Calu3 (cell line): ENCODE results near the gene ZFYVE28. TPM values are rescaled to one million over a fixed set of nuclear protein-coding genes. Genes with fewer than 3 reads are reported as not detected.

Experiments used
- BruUV-seq: library from RNA; stranded (reverse); fragments of 400-500 nt; replicated peaks from 2 replicates; lab custom pipeline; 2021; lab: Mats Ljungman, UMichigan
- CTCF ChIA-PET: fragments of 300-600 bp; sonication (Branson Sonifier 250); formaldehyde crosslinking; loops from one replicate; lab custom pipeline; 2022; ENCODE audit warnings: antibody characterized with exemption; lab: Charles Lee
- DNase-seq: peaks from one replicate; pipeline ENCODE4 v3.0.0; 2022
- H3K27ac Mint-ChIP-seq: one replicate; pipeline ENCODE4 v1.8.0; 2022; ENCODE audit warnings: mixed read lengths; ENCODE audit not compliant: unreplicated experiment
- H3K27me3 Mint-ChIP-seq: one replicate; pipeline ENCODE4 v1.8.0; 2022; ENCODE audit warnings: mixed read lengths; ENCODE audit not compliant: unreplicated experiment
- H3K36me3 Mint-ChIP-seq: one replicate; pipeline ENCODE4 v1.8.0; 2022; ENCODE audit warnings: mild to moderate bottlenecking, moderate library complexity, mixed read lengths; ENCODE audit not compliant: insufficient read depth, unreplicated experiment
- H3K4me1 Mint-ChIP-seq: one replicate; pipeline ENCODE4 v1.8.0; 2022; ENCODE audit warnings: mild to moderate bottlenecking, low read depth, mixed read lengths; ENCODE audit not compliant: unreplicated experiment
- H3K4me3 Mint-ChIP-seq: one replicate; pipeline ENCODE4 v1.8.0; 2022; ENCODE audit warnings: mild to moderate bottlenecking, low read depth, moderate library complexity, mixed read lengths; ENCODE audit not compliant: unreplicated experiment
- H3K9me3 Mint-ChIP-seq: one replicate; pipeline ENCODE4 v1.8.0; 2022; ENCODE audit warnings: low read depth, mixed read lengths; ENCODE audit not compliant: unreplicated experiment
- intact Hi-C: fragments of 100-400 bp; cut with micrococcal nuclease; formaldehyde crosslinking; loops from one replicate; pipeline ENCODE4 v1.10.0; 2022; ENCODE audit not compliant: unreplicated experiment
- total RNA-seq: library from RNA; stranded (reverse); gene quantifications from 2 replicates; pipeline ENCODE4 v1.2.3, GENCODE V29; 2022
- TF ChIP-seq, protein P1 (sequence below): fragments of 200-600 bp; IDR thresholded peaks from one replicate; pipeline ENCODE4 v1.8.0; 2022; ENCODE audit warnings: antibody characterized with exemption; ENCODE audit not compliant: unreplicated experiment

ZFYVE28 gene
- total RNA-seq, 1 experiment from 2014 or later, result 1.2 TPM

DNA sequence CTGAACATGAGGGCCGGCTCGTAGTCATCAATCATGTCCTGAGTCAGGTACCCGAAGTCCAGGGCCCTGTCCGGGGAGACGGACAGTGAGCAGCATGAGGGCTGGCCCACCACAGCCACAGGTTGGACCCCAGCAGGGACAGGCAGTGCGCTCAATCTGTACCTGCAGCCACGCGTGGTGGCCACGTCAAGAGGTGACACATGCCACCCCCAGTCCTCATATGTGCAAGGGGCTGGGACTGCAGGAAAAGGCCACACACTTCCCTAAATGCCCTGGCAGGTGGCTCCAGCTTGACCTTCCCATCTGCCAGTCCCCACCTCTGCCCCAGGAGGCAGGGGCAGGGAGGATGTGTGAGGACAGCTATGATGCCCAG lies 82.7 kb downstream of the ZFYVE28 start:
- H3K9me3 Mint-ChIP-seq, result no peaks in the 10 kb centered on the region
- TF ChIP-seq, protein P1, sequence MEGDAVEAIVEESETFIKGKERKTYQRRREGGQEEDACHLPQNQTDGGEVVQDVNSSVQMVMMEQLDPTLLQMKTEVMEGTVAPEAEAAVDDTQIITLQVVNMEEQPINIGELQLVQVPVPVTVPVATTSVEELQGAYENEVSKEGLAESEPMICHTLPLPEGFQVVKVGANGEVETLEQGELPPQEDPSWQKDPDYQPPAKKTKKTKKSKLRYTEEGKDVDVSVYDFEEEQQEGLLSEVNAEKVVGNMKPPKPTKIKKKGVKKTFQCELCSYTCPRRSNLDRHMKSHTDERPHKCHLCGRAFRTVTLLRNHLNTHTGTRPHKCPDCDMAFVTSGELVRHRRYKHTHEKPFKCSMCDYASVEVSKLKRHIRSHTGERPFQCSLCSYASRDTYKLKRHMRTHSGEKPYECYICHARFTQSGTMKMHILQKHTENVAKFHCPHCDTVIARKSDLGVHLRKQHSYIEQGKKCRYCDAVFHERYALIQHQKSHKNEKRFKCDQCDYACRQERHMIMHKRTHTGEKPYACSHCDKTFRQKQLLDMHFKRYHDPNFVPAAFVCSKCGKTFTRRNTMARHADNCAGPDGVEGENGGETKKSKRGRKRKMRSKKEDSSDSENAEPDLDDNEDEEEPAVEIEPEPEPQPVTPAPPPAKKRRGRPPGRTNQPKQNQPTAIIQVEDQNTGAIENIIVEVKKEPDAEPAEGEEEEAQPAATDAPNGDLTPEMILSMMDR, result no peak
- DNase-seq, result no peak
- no peak overlapping the region for H3K27ac Mint-ChIP-seq
- no peak overlapping the region for H3K4me3 Mint-ChIP-seq
- intact Hi-C loops, result loop anchor here (10.0 kb wide), 1 partner anchor 51 kb away; no protein-coding TSS in a partner anchor
- CTCF ChIA-PET, result no interaction called here
- peaks cover 6% of the 10 kb centered on the region for H3K36me3 Mint-ChIP-seq
- peaks cover 4% of the 10 kb centered on the region for H3K4me1 Mint-ChIP-seq
- H3K27me3 Mint-ChIP-seq, result peaks cover 13% of the 10 kb centered on the region
- BruUV-seq, result no TSS peak

DNA sequence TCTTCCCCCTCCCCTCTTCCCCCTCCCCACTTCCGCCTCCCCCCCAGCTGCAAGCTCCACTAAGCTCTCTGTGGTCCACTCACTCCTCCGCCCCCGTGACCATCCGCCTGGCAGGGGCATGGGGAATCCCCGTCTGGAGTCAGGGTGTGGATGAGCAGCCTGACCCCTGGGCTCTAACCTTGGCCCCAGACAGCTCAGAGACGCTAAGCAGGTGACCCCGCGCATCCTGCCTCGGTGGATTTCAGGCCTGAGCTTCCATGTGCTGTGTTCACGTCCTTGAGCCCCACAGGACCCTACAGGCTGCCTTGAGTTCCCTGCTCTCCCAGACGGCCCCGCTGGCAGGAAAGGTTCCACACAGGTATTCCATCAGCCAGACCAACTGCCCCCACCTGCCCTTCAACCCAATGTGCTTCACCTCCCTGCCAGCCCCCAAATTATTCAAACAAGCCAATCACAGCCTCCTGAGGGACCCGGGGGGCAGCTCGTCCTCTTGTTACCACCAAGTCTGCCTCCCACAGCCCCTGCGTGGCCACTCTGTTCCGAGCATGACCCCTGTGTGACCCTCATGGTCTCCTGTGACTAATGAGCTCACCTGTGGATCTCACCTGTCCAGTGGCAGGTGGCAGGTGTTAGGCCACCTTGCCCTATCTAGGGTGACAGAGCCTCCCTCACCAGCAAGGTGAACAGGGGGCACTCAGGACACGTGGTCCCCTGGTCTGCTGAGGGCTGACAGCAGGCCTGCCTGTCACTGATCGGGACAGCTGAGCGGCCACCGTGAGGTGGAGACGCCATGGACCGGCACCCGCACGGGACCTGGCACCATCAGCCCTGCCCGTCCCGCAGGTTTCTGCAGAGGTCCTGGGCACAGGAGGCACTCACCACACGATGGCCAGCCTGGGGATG lies 83.4 kb downstream of the ZFYVE28 start:
- TF ChIP-seq, protein P1, result no peak
- no peak overlapping the region for H3K27ac Mint-ChIP-seq
- no peaks in the 10 kb centered on the region for H3K9me3 Mint-ChIP-seq
- no peak for DNase-seq
- intact Hi-C loops, result loop anchor here (10.0 kb wide), 1 partner anchor 50 kb away; no protein-coding TSS in a partner anchor
- peaks cover 13% of the 10 kb centered on the region for H3K27me3 Mint-ChIP-seq
- CTCF ChIA-PET, result no interaction called here
- H3K4me3 Mint-ChIP-seq, result no peak overlapping the region
- H3K4me1 Mint-ChIP-seq, result peaks cover 10% of the 10 kb centered on the region
- H3K36me3 Mint-ChIP-seq, result peaks cover 12% of the 10 kb centered on the region
- BruUV-seq, result no TSS peak

DNA sequence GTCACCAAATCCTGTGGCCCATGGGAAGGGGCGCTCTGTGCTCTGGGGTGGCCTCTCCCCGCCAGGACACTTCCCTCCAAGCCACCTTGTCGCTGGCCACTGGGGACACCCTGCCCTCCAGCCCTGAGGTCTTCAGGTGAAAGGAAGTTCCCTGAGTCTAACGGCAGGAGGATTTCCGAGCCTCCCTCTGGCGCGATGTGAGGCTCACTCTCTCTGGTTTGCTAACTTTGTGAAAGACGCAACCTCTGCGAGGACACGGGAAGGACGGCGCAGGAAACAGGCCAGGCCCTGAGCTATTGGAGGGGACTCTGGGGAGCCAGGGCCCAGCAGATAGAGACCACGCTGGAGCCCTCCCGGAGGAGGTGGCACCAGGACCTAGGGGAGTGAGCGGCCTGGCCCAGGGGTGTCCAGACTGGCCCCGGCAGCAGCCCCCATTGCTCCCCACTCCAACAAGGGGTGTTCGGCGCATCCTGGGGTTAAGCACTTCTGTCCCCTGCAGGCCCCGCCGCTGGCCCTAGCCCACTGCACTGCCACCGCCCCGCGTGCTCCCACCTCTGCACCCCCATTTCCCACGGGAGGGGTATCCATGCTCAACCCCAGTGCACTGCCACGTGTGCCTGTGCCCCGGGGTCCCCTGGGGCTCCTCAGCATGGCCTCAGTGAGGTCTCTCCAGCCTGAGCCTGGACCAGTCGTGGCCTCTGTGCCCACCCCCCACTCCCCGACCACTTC lies 84.4 kb downstream of the ZFYVE28 start:
- CTCF ChIA-PET, result no interaction called here
- intact Hi-C loops, result loop anchor here (10.0 kb wide), 1 partner anchor 49 kb away; no protein-coding TSS in a partner anchor
- BruUV-seq, result no TSS peak
- H3K4me3 Mint-ChIP-seq, result no peak overlapping the region
- H3K27ac Mint-ChIP-seq, result no peak overlapping the region
- H3K4me1 Mint-ChIP-seq, result peaks cover 16% of the 10 kb centered on the region
- TF ChIP-seq, protein P1, result no peak
- peaks cover 14% of the 10 kb centered on the region for H3K36me3 Mint-ChIP-seq
- DNase-seq, result no peak
- H3K9me3 Mint-ChIP-seq, result no peaks in the 10 kb centered on the region
- H3K27me3 Mint-ChIP-seq, result peaks cover 13% of the 10 kb centered on the region

DNA sequence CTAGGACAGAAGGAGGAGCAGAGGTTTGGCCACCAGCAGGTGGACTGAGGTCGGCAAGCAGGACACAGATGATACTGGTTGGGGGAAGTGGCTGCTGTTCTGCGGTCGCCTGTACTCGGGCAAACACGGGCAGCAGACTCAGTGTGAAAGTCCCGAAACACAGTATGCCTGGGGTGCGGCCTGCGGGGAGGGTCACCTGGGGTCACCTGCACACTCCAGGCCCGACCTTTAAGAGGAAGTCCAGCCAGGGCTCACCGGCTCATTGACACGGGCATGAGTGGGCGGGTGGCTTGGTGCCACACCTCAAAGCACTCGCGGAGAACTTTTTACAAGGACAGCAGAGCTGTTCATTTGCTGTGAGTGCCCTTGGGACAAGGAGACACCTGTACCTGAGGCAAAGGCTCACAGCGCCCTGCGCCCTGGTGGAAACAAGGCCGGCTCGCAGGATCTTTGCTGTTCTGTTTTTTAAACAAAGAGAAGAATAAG lies 85.0 kb downstream of the ZFYVE28 start:
- BruUV-seq, result no TSS peak
- peaks cover 13% of the 10 kb centered on the region for H3K27me3 Mint-ChIP-seq
- no peaks in the 10 kb centered on the region for H3K9me3 Mint-ChIP-seq
- CTCF ChIA-PET, result no interaction called here
- no peak overlapping the region for H3K27ac Mint-ChIP-seq
- H3K4me1 Mint-ChIP-seq, result peaks cover 16% of the 10 kb centered on the region
- H3K4me3 Mint-ChIP-seq, result no peak overlapping the region
- TF ChIP-seq, protein P1, result no peak
- peaks cover 14% of the 10 kb centered on the region for H3K36me3 Mint-ChIP-seq
- peak; percentile 51 for DNase-seq
- intact Hi-C loops, result loop anchor here (10.0 kb wide), 1 partner anchor 49 kb away; no protein-coding TSS in a partner anchor
